GM06990 (cell line): ENCODE measurements around the gene MYRFL.
"Not testable (repeated sequence)": the region's sequence is repeated elsewhere in the genome, so short reads cannot be mapped to it uniquely, and the experiment has no call there.

Source experiments
- DNase-seq: peaks from one replicate; pipeline ENCODE4 v3.0.0-alpha.2; 2011; ENCODE audit not compliant: insufficient read length; ENCODE audit errors: extremely low read depth
- H3K27me3 ChIP-seq: replicated peaks from 2 replicates; pipeline ENCODE4 v1.6.0; 2011; ENCODE audit warnings: low read length; ENCODE audit not compliant: control insufficient read depth, insufficient read depth
- H3K36me3 ChIP-seq: 2 replicates; pipeline ENCODE4 v1.5.1; 2011; ENCODE audit warnings: low read length; ENCODE audit not compliant: control insufficient read depth, insufficient read depth
- H3K4me3 ChIP-seq: replicated peaks from 2 replicates; pipeline ENCODE4 v1.5.1; 2011; ENCODE audit warnings: low read depth, mild to moderate bottlenecking, control low read depth, low read length
- CTCF ChIP-seq: IDR thresholded peaks from 2 replicates; pipeline ENCODE4 v1.5.1; 2011; ENCODE audit warnings: low read length, control low read depth, mild to moderate bottlenecking, inconsistent platforms; ENCODE audit not compliant: insufficient read depth, poor library complexity, severe bottlenecking

The MYRFL gene

GRCh38 chr12:69844416-69844815, 19.4 kb downstream of the MYRFL start:
- Histone ChIP-seq H3K36me3 (no peaks in the 10 kb centered on the region), H3K27me3 (no peaks in the 10 kb centered on the region), H3K4me3 (no peak overlapping the region)
- no peak for DNase-seq
- TF ChIP-seq CTCF = no peak

- no peaks in the 10 kb centered on the region for H3K27me3 ChIP-seq
- no peaks in the 10 kb centered on the region for H3K36me3 ChIP-seq
- TF ChIP-seq CTCF = no peak
- DNase-seq = no peak
- H3K4me3 ChIP-seq = no peak overlapping the region
Measured at GRCh38 chr12:69844836-69845235, 19.8 kb downstream of the MYRFL start.

- DNase-seq = no peak
- Histone ChIP-seq H3K27me3 (no peaks in the 10 kb centered on the region), H3K36me3 (no peaks in the 10 kb centered on the region), H3K4me3 (no peak overlapping the region)
- TF ChIP-seq CTCF = no peak
Measured at GRCh38 chr12:69846976-69847375, 21.9 kb downstream of the MYRFL start.

- H3K36me3 ChIP-seq = no peaks in the 10 kb centered on the region
- no peak for DNase-seq
- no peak overlapping the region for H3K4me3 ChIP-seq
- TF ChIP-seq CTCF = no peak
- no peaks in the 10 kb centered on the region for H3K27me3 ChIP-seq
Measured at GRCh38 chr12:69851976-69852375, 26.9 kb downstream of the MYRFL start.

- not testable (repeated sequence) for H3K27me3 ChIP-seq, DNase-seq, H3K36me3 ChIP-seq
Measured at GRCh38 chr12:69853176-69853961, 28.3 kb downstream of the MYRFL start.

GRCh38 chr12:69866698-69867097, 41.7 kb downstream of the MYRFL start:
- no peak for TF ChIP-seq CTCF
- no peaks in the 10 kb centered on the region for H3K27me3 ChIP-seq
- no peak overlapping the region for H3K4me3 ChIP-seq
- no peak for DNase-seq
- H3K36me3 ChIP-seq = no peaks in the 10 kb centered on the region

More at GRCh38 chr12:69853176-69853961, 28.3 kb downstream of the MYRFL start:
- H3K4me3 ChIP-seq = not testable (repeated sequence)
